HG03378 (cell line): Measurements from ENCODE around the gene WNT16.

ENCODE experiments used
- ATAC-seq: cut with Tn5 transposase; IDR thresholded peaks from one replicate; pipeline ENCODE4 v1.9.1; 2021; ENCODE audit warnings: mild to moderate bottlenecking, moderate library complexity; ENCODE audit not compliant: unreplicated experiment

The WNT16 gene

DNA sequence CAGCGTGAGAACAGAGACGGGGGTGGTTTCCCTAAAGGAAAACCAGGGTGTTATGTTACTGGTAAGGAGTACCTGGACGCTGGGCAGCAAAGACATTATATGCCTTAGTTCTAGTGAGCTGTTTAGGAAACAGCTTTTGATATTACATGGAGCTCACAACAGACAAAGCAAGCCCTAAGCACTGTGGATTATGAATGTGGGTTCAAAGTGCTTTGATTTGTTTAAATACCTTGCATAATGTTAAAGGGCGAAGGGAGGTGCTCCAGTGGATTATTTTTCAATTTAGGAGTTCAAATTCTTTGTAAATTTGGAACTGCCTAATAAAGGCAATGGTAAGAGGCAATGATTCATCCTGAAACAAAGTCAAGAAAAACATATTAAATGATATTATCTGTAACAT, 13.8 kb downstream of the WNT16 start:
- no peak for ATAC-seq

DNA sequence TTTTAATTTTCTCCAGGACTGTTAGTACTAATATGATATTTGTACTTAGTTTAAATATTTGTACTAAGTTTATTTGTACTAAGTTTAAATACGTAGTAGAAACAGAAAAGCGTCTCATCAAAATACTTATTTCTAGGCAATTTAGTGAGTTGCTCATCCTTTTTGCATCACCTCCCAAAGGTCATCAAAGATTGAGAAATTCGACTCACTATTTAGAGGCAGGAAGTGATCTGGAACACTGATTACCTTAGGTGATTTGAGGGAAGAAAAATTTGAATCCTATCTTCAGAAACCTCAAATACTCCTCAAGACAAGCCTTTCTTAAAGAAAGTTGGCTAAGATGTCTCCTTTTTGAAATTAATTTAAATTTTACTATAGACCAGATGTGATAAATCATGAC, 14.5 kb downstream of the WNT16 start:
- ATAC-seq: no peak

DNA sequence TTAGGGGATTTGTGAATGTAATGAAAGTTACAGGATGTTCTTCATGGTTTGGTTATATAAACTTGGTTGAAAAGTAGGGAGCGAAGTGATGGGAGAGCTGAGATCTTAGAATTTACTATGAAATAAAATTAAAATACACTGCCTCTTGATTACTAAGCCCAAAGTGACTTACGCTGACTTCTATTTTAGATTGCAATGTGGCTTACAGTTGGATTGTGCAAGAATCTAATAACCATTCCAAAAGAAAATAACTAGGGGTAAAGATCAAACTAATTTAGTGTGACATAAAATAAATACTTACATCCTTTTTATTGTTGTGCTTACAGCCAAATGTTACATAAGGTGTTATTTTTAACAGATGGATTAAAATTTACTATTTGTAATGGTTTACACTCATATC, 15.3 kb downstream of the WNT16 start:
- no peak for ATAC-seq

DNA sequence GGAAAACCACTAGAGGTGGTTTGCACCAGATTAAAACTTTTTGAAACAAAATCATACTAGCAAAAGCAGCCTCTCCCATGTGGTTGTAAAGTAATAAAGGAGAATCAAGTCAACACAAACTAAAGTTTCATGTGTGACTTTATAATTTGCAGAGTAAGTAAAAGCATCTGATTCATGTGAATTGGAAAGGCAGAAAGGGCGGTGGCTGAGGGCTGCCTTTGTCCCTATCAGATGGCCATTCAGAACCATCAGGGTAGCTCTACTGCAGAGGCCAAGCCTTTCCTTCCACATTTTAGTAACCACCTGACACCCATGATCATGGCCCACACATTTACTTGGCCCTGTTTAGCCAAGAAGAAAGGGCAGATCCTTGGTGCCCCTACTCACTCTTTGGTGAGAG, 15.7 kb downstream of the WNT16 start:
- no peak for ATAC-seq

DNA sequence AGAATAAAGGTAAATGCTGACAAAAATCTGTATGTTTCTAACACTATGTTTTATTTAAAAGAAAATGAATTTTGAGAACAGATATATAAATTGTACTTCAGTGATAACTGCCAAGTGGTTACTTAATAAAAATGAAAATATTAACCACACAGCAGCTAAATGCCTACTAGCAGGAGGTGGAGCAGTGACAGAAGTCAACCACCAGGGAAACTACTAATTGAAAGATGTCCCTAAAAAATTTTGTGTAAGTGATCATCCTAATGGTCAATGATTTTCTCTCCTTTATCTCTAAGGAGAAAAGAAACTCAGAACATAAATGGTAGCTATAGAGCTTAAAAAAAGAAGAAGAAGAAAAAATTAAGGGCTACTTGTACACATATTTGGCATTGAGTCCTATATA, 22.9 kb downstream of the WNT16 start:
- ATAC-seq: peak; percentile 29

DNA sequence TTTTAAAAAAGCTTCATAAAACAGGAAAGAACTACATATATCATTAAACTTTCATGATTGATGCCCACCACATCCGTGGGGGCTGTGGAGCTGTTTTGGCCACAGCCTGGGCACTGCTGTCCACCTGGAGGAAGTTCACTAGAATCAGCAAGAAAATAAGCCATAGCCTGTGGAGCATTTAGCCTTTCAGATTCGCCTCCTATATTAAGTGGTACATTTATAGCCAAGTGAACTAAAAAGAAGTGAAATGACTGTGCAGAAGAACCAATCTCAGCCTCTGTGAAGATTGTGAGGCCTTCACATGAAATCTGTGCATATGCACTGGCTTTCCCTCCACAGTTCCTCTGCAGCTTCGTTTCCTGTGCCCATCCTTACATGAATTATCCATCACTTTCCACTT, 23.5 kb downstream of the WNT16 start:
- peak; percentile 62 for ATAC-seq

DNA sequence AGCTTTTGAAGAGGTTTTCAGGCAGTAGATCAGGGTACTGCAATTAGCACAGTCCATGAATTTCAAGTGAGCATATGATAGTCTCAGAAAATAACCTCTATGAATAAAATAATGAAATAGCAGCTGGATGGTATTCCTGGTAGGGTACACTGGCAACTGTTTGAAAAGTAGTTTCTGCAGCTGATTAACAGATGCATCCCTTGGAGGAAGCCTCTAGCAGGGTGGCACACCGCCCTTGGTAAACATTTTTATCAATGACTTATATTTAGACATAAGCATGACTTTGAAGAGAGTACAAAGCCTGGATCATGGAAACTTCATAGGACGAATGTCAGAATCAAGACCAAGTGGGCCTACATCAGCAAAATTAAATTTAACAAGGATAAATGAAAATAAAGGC, 26.8 kb downstream of the WNT16 start:
- no peak for ATAC-seq

DNA sequence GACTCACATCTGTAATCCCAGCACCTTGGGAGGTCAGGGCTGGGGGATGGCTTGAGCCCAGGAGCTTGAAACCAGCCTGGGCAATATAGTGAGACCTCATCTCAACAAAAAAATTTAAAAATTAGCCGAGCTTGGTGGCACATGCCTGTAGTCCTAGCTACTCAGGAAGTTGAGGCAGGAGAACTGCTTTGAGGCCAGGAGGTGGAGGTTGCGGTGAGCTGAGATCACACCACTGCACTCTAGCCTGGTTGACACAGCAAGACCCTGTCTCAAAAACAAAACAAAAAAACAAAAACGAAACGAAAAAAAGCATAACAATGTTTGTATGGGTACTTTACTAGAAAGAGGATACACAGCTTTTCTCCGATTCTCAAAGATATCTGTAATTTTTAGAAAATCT, 31.8 kb downstream of the WNT16 start:
- no peak for ATAC-seq

DNA sequence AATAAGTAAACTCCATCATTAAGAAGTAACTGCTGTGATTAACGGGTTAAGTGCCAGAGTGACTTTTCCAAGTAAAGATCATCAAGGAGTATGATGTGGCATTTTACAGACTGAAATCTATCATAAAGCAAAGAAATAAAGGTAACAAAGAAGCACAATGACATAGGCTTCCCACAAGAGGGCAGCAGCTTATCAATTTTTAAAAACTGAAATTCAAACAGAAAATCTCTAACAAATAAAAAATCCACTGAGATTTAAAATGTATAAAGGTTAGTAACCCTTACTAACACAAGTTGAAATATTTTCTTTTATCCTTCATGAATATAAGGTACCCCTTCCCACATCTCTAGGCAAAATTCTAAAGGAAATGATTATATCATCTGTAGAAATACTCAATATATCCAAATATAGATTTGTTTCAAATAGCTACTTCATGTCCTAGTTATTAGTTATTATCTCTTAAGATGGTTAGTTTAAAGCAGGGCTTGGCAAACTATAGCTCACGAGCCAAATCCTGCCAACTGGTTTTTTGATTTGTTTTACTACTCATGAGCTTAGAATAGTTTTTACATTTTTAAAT, 38.1 kb downstream of the WNT16 start:
- peak; percentile 31 for ATAC-seq

DNA sequence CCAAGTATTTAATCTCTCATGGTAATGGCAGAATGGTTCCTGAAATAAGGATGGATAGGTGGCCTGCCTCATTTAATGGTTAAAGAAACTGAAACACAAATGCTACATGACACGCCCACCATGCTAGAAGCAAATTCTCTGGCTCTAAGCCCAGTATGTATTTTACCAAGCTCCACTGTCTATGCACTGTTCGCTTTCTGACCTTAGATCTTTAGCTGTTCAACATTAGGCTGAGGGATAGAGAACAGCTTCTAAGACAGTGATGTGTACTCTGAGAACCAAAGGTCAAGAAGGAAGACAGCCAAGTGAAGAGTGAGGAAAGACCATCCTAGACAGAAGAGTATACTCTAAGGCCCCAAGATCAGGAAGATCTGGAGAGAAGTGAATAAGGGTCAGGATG, 40.7 kb downstream of the WNT16 start:
- ATAC-seq: peak; percentile 50

DNA sequence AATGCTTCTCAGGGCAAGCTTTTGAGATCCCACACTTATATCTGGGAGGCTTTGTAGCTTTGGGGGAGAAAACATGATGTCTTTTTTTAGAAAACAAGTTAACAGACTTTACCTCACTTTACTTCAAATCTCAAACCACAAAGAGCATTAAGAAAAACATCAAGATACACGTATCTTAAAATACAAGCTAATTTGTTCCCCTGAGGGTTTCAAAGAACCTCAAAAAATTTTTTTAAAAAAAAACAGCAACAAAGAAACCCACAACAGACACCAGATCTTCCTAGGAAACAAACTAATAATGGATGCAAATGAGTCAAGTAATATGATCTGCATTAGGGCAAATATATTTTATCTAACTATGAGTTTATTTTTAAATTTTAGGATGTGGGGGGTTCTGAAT, 42.6 kb downstream of the WNT16 start:
- ATAC-seq: no peak

DNA sequence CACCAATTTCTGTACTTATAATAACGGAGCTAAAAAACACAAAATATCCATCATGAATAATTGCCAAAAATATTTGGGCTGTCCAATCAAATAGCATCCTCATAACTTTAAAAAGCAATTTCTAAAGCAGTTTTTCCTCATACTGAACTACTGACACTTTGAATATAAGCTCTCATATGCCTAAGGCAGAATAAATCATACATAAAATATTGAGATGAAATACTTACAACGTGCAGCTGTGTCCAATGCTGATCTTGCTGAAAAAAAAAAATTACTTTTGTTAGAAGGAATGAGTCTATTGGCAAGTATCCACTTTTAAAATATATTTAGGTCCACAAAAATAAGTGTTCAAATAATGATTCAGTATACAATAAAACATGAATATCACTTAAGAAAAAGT, 43.1 kb downstream of the WNT16 start:
- no peak for ATAC-seq

DNA sequence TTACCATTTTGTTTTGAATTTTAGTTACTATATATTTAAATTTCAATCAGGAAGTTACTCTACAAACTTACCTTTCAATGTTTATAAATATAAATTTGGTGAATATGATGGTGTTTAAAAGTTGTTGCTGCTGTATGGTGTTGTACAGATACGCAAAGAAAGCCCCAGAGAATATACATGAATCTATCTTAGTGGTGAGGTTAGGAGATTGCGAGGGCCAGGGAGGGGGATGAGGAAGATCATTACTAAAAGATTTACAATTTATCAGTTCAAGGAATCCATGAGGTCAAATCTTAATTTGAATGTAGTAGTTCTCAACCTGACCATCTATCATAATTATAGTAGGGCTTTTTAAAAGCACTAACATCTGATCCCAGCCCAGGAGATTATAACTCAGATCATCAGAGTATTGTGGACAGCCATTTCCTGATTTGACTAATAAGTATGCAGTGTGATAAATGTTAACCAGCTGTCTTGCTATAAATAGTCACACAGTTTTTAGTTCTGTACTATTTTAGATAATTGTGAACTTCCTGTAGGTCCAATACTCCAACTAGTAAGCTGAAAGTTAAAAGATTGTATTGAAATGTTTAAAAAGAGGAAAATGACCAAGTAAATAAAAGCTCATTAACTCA, 43.7 kb downstream of the WNT16 start:
- peak; percentile 95 for ATAC-seq

DNA sequence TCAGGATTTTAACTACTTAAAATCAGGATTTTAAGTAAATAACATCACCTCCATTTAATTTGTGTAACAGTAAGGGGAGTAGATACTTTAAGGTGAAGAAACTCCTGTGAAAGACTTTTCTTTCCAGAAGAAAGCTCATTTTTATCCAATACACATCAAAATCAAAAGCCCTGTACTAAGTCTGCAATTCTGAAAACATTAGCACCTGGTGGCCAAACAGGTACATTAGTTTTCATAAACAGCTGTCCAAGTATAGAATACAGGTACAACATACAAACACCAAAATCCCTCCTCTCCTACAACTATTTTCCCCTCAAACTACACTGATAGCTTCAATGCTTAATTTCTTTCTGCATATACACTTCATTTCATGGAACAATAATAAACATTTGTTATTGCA, 44.4 kb downstream of the WNT16 start:
- ATAC-seq: no peak

DNA sequence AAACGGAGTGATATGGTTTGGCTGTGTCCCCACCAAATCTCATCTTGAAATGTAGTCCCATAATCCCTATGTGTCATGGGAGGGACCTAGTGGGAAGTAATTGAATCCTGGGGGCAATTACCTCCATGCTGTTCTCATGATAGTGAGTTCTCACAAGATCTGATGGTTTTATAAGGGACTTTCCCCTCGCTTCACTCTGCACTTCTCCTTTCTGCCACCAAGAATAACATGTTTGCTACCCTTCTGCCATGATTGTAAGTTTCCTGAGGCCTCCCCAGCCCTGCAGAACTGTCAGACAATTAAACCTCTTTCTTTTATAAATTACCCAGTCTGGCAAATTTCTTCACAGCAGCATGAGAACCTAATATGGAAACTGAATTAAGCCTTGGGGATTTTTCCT, 48.2 kb downstream of the WNT16 start:
- no peak for ATAC-seq

DNA sequence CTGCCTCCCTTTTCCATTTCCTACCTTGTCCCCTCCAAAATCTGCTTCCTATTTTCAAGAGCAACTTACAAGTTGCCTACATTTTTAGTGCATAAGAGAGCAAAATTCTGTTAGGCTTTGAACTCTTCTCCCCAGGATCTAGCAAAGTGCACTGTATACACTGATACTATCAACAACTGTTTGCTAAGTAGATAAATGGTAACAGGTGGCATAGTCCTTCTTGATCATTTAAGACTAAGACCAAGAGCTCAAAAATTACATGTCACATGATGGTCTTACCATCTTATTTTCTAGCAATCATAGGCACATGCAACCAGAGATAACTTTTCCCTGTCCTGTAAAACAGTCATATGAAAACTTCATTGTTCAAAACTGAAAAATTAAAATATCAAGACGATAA, 51.1 kb downstream of the WNT16 start:
- no peak for ATAC-seq

DNA sequence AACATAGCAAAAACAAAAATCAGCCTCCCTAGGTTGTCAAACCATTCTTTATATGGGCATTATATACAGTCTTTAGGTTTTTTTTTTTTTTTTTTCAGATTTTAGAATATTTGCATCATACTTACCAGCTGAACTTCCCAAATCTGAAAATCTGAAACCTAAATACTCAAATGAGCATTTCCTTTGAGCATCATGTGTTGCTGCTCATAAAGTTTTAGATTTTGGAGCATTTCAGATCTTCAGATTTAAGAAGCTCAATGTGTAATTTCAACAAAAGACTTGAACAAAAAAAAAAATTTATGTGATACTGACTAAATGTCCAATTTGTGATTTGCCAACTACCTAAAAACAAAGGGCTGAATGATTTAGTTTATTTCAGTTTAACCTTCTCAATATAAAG, 53.7 kb downstream of the WNT16 start:
- no peak for ATAC-seq

DNA sequence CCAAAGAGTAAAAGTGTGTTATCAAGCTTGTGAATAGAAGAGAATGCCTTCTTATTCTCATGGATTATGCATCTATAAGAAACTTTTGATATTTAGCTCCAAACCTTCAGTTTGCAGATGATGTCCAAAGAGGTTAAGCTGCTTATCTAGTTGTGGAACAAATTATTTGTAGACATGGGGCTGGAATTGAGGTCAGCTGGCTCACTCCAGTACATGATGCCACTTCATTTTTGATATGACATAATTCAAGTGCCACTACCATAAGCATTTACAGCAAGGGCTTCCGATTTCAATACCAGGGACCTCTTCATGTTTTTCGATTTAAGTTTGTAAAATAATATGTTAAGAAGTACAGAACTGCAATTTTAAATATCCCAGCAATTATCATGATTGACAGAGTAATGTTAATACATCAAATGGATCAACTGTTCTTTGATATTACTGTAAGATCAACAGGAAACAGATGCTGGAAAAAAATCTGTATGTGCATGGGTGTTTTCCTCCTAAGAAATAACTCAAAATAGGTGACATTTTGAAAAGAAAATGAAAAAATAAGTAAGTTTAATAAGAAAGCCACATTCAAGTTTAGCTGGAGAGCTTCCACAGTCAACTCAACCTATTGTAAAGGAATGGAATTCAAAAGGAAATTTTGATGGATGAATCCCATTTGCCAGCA, 54.6 kb downstream of the WNT16 start:
- ATAC-seq: no peak

DNA sequence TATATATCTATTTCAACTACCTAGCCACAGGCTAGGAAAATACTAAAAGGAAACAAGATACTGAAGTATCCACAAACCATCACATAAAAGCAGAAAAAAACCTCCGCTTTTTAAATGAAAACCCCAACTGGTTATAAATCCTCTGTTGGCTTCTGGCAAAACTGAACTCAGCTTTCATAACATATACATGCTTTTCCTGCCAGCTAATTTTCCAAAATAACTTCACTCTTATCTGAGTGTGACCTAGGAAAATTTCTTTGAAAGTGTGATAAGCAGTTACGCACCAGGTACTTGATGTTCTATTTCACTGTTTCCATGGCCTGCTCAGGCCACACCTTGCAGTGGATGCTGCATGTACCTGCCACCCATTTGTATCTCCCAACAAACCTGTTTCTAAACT, 55.5 kb downstream of the WNT16 start:
- ATAC-seq: no peak

DNA sequence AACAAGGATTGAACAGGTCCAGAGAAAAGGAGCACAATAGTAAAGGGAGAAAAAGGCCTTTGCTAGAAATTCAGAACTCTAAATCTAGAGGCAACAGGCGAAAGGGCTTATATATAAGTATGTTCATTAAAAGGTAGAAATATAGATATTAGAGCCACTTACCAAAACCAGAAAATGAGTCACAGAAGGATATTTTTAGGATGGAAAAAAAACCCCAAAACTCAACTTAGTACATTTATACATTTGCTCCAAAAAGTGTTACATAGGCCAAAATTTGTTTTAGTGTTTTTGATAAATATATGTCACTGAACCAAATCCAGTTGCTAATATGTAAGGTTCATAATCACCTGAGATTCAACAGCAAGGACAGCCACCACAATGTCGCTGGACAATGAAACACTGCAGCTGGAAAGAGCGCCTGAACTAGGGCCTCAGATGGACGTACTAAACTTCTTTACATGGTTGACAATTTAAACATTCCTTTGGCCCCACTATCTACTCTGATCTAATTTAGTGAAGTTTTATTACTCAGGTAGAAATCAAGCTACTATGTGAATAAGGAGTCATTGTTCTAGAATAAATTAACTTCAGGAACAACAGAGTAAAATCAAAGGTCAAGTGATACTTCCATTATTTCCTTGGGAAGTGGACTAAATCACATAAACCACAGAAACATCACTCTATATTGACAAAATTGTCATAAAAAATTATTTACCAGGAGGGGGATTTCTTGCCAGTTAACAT, 56.4 kb downstream of the WNT16 start:
- no peak for ATAC-seq

DNA sequence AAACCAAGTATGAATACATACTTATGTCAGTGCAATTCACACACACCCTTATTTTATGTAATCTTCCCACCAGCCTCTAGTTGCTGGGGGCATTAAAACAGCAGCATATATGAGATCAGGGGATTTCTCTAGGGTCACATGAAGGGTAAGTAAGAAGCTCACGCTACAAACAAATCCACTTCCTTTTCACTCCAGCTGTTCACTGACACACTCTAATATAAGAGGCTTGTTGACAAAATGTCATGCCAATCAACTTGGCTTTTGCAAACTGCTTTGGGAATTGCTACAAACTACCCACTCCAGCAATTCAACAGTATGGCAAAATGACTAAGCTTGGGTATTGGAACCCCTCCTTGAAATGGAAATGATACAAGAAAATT, 57.0 kb downstream of the WNT16 start:
- peak; percentile 97 for ATAC-seq

DNA sequence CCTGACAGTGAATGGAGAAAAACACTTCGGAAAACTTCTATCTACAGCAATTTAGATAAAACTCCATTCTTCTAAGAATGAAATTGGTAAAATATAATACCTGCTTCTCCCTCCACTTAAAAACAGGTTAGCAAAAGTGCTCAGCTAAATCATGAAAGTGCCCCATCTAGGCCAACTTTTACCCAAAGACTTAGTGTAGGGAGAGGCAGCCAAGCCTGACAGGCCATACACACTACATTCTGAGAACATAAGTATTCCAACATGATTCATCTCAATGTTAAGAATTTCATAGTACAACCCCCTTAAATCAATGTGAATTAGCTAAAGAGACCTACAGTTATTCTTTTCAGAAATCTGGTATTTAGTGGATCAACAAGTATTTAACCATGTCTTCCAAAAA, 60.1 kb downstream of the WNT16 start:
- no peak for ATAC-seq
